NCI-H510A treated with DMSO at 0.1 percent for 48 hours (cell line): ENCODE data around the gene TTLL6.
A peak's percentile ranks its signal among the peaks of the same experiment; 100 is the strongest.

ENCODE experiments used
- DNase-seq: peaks from one replicate; lab custom pipeline; 2025; lab: John Stamatoyannopoulos, UW

TTLL6 gene

GRCh38 chr17:48759288-48759687 is 57.7 kb downstream of the TTLL6 start:
- DNase-seq = no peak

GRCh38 chr17:48757524-48757961 is 59.5 kb downstream of the TTLL6 start:
- DNase-seq = no peak

- DNase-seq = no peak
Observed at GRCh38 chr17:48756830-48757251, 60.2 kb downstream of the TTLL6 start.

DNA sequence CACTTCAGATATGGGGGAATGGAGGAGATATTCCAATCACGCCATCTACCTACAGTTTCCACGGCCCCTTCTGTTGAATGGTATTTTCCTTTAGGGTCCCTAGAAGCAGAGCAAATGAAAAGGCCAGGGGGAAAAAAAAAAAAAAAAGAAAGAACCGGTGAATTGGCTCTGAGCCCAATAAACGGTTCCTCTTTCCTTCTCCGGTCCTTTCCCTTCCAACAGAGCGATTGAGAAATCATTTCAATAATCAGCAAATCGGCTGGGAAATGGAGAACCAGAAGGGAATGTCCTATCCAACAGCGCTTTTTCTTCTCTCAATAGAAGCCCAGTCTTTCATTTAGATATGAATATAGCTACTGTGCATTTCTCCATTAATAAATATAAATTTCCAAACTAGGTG is 61.7 kb downstream of the TTLL6 start:
- DNase-seq = no peak

DNA sequence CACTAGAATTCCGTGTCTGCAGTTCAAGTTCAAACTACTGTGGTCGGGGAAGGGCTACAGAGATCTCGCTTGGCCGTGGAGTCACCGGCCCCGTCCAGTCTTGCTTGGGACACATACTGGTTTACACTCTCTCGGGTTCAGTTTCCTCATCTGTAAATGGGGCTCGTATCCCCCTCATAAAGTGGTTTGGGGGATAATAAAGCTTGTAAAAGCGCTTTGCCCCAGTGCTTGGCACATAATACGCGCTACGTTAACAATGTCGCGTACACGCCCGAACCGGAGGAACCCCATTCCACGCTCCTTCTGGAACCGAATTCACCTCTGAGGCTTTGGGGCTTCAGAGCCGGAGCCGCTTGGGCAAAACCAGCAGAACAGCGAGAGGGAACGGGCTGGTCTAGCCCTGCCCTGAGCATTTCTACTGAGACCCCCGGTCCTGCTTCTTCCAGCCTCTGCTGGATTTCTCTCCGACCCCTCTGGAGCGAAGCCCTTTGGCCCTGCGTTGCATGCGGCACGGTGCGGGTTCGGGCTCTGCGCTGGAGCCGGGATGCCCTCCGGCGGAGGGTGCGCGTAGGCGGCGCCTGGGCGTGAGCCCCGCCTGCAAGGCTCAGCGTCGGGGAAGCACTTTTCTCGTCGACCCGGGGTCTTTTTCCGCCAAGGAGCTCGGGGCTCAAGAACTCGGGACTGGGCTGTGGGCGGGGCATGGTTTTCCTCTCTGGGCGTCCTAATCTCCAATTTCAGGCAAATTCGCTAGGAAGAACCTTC is 62.3 kb downstream of the TTLL6 start:
- DNase-seq = no peak

DNA sequence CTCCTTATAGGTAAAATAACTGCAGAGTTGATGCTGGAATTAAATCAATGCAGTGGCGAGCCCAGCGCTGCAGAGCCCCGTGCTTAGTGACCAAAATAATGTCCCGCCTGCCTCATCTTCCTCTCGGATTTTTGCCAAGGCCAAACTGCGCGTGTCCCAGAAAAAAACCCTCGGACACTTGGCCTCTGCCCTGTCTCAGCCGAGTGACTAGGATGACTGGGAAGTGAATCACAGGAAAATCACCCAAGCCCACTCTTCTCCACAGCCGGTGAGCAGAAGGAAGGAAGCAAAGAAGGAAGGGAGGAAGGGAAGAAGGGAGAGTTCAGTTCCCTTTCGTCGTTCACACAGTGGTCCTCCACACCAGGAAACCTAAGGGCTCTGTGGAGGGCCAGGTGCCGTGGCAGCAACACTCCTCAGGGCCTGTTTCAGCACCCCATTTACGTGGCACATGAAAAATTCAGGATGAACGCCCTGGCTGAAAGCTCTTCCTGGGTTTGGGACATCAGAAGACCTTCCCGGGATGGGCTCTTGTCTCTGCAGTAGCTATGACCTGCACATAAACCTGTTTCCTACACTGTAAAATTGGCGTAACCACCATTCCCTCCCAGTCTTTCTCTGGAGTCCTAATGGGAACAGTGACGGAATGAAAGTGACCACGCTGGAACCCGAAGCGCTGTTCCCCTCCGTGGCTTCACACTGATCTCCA is 63.1 kb downstream of the TTLL6 start:
- no peak for DNase-seq

DNA sequence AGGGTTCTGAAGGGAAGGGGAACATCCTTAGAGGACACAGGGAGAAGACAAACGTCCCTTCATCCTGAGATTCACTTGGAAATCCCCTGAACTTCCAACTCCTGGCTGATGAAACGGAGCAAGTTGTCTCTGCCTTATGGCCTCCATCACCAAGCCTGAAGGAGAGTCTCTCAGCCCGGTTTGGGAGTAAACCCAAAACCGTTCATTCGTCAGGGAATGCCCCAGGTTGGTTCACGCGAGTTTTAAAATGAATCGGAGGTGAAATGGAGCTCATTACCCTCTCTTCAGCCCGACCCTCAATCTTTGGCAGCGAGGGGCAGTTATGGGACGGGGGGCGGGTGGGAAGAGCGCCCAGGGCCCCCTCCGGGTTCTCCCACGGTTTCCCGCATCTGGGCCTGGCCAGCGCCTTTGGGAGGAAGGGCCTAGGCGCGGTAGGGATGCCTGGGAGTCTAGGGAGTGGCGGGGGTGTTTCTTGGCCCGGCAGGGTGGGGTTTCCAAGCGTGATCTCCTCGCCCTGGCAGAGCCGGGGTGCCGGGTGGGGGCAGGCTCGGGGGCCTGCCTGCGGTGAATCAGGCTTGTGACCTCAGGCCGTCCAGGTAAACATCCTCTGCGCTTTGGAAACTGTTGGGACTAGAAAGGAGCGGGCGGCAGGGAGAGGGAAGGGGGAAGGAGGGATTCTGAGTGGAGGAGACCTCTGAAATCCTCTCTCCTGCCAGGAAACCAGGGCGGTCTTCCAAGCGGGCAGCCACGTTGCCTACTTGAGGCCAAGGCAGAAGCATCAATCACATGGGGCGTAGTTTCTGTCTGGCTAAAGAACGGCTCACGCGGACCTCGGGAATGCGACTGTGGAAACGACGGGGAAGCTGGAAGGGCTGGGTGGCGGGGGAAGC is 64.4 kb downstream of the TTLL6 start:
- DNase-seq = no peak

DNA sequence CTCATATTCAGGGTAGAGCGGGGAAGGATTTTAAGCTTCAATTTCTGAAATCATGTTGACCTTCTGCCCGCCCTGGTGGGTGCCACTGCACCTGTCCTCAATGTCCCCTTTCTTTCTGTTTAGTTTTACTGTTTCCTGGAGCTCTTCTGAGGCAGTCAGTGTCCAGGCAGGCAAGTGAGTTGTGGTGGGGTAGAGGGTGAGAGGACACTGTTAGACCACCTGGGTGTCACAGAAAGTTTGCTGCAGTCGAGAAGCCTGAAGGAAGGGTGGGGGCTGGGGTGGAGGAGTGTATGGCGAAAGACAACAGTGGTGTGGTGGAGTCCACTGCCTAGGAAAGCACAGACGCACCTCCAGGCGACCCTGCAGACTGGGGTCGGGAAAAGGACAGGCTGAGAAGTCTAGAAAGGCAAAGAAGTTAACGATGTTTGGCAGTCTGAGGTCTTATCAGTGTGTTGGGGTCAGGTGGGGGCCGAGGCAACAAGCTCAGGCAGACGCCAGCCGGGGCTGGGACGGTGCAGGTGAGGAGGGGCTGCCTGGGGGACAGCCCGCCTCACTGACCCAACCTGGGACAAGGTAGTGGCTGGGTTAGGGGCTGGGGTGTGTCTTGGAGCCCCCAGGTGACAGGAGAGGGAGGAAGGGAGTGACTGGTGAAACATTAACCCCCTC is 65.2 kb downstream of the TTLL6 start:
- no peak for DNase-seq

DNA sequence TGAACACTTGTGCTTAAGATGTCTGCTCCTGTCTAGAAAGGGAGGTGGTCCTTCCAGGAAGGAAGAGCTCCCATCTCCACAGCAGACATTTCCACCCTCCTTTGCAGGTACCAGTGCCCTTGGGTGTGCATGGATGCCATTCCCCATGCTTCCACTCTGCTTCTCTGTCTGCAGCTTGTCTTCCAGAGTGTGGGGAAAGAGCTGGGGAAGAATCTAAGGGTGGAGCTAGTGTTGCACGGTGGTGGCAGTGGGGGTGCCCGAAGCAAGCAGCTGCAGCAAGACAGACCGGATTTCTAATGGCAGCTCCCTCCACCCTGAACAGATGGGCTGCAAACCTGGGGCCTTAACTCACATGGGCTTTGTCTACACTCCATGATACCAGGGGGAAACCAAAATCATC is 65.9 kb downstream of the TTLL6 start:
- peak; percentile 23 for DNase-seq

GRCh38 chr17:48749621-48750553 is 67.1 kb downstream of the TTLL6 start:
- DNase-seq = no peak

GRCh38 chr17:48748718-48749566 is 68.1 kb downstream of the TTLL6 start:
- DNase-seq = no peak

GRCh38 chr17:48747445-48748363 is 69.3 kb downstream of the TTLL6 start:
- no peak for DNase-seq

DNA sequence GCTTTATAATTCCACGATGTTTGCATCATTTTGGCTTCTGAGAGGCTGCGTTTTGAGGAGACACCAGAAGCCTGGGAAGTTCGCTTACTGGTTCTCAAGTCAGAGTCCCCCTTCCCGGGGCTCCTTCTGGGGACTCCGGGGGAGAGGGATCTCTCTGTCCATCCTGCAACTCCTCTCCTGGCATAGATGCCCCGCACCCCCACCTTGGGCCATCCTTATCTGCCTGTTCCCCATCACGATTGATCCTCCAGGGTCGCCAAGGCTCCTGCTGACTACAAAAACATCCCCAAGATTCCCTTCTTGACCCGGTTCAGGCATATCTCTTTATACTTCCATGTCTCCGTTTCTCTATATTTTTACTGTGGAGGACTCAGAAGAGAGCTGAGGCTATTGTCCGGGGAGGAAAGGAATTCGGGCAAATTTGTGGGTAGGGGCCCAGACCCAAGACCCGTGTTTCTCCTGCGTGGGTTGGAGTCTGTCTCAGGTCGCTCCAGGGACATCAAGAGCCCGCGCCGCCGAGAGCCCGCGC is 70.0 kb downstream of the TTLL6 start:
- no peak for DNase-seq

DNA sequence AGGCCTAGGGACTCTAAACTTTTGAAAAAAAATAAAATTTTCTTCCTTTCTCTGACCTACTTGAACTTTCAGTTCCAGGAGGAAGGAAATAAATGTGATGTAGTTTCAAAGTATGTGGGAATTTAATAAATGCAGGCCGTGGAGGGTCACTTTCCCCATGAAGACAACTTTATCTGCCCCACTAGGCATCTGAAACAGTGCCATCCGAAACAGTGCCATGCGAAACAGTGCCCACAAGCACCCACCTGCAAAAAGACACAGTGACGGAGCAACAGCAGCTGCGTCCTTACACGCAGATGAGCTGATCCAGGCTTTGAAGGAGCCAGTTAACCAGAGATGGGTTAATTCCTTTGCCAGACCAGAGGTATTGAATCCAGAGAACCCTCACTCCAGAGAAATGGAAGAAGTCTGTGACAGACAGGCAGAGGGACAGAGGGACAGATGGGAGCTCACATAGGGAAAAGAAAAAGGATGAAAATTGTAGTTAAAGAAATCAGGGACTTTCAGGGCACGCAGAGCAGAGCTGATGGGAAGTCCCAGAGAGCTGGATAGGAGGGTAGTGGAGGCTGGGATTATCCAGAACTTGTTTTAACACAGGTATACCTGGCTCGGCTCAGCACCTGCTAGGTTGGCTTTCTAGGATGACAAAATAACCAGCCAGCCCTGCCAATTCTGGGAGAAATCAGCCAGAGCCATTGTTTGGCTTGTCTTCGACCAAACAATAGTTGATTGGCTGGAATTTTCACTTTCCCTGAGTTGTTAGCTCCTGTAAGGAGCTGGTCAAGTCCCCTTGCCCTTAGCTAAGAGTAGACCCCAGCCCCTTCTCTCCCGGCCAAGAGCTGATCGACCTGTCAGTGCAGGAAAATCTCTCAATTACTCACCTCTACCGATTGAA is 71.4 kb downstream of the TTLL6 start:
- no peak for DNase-seq

DNA sequence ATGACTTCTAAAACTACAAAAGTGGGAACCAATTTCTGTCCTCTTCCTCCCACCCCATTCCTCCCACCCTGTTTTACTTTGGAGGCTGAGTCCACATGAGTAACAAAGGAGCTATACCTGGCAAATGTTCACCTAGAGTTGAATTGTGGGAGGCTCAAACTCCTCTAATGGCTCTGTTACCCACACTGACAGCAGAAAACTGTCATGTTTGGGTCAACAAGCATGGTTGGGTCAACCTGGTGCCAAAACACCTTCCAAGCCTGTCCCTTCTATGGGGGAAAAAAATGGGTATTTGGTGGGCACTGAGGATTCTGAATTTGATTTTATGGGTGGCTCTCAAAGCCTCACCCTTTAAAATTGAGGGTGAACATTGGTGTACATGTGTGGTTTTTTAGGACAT is 76.5 kb downstream of the TTLL6 start:
- no peak for DNase-seq

DNA sequence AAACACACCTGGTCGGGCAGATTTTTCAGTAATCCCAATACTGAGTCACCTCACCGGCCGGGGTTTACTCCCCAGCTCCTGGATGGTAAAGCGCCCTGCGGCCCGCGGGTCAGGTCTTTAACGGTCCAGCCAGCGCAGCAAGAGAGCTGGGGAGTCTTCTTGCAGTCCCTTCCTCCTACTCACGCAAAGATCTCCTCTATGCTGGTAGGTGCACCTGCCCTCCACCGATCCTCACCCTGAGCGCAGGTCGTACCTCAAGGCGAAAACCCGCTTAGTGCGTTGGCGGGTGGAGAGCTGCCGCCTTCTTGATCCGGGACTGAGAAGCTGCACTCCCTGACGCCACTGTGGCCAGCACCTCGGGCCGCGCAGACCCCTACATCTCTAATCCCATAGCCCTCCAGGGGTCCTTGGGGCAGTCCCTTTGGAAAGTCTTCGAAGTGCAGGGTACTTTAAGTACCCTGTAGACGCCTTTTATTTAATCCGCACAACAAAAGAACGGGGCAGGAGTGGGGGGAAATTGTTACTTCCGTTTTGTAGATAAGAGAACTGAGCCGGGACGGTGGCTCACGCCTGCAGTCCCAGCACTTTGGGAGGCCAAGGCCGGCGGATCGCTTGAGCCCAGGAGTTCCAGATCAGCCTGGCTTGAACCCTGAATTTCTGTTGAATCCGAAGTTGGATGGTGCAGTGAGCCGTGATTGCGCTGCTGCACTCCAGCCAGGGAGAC is 78.1 kb downstream of the TTLL6 start:
- DNase-seq = no peak

DNA sequence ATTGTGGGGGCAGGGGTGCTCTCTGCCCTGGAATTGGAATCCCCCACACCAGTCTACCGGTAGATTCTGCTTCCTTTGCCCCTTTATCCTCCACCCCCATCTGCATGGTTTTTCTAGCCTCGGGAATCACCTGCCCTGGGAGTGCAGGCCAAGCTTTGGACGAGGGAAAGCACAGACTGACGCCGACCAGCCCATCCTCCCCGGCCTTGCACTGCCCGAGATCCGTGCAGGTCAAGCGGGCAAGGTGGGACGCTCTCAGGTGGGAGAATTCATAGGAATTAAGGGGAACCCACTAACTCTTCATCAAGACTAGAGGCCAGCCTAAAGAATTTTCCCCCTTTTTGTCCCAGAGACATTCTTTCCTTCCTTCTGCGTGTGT is 78.6 kb downstream of the TTLL6 start:
- DNase-seq = no peak
